Amniotic stem cell (primary cell): ENCODE data around the gene PLEKHG5.
"Not testable (repeated sequence)": the region's sequence is repeated elsewhere in the genome, so short reads cannot be mapped to it uniquely, and the experiment has no call there.

ENCODE experiments used
- DNase-seq: peaks from one replicate; lab custom pipeline; 2025; lab: John Stamatoyannopoulos, UW

The PLEKHG5 gene

DNA sequence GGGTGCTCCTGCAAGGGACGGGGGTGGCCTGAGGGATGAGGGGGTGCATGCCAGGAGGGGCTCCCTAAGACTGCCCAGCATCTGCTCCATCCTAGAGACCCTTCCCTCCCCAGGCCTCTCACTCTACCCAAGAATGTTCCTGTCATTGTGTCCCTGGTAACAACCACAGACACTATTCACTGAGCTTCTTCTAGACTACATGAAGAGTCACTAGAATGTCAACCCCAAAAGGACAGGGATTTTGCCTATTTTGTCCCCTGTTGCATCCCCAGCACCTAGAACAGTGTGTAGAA, 28.4 kb downstream of the PLEKHG5 start:
- no peak for DNase-seq

- DNase-seq, result no peak
Observed at GRCh38 chr1:6462412-6463119, 28.9 kb downstream of the PLEKHG5 start.

- no peak for DNase-seq
Observed at GRCh38 chr1:6461538-6462411, 29.7 kb downstream of the PLEKHG5 start.

- DNase-seq, result no peak
Observed at GRCh38 chr1:6461051-6461530, 30.4 kb downstream of the PLEKHG5 start.

DNA sequence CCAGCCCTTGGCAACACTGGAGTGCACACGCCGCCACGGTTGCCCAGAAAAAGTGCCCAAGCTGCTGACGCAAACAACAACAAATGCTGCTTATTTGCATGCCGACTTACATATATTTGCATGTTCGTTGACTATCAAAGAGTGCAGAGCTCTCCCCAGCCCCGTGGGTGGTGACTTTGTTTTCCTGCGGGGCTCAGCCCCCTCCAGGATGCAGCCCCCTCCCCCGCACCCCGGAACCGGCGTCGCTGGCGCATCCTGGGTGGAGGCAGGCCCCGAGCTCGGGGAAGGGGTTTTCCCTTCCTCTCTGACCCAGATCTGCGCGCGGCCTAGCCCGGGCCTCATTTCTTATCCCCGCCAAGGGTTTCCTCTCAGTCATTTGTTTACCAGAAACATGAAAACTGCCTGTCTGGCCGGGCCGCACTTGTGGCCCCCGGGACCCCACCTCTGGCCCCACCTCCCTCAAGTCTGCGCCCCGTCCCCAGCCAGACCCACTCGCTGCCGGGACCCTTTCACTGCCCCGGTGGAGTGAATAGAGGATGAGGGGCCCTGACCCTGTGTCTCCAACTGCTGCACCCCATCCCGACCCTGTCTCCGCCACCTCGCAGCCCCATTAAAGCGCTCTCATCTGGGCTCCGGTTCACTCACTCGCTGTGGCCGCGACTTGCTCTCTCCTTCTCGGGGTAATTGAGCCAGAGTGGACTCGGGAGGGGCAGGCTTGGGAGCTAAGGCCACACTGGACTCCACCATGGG, 31.0 kb downstream of the PLEKHG5 start:
- DNase-seq, result no peak

- no peak for DNase-seq
Observed at GRCh38 chr1:6459850-6460265, 31.6 kb downstream of the PLEKHG5 start.

GRCh38 chr1:6456800-6457466, 34.5 kb downstream of the PLEKHG5 start:
- DNase-seq, result no peak

DNA sequence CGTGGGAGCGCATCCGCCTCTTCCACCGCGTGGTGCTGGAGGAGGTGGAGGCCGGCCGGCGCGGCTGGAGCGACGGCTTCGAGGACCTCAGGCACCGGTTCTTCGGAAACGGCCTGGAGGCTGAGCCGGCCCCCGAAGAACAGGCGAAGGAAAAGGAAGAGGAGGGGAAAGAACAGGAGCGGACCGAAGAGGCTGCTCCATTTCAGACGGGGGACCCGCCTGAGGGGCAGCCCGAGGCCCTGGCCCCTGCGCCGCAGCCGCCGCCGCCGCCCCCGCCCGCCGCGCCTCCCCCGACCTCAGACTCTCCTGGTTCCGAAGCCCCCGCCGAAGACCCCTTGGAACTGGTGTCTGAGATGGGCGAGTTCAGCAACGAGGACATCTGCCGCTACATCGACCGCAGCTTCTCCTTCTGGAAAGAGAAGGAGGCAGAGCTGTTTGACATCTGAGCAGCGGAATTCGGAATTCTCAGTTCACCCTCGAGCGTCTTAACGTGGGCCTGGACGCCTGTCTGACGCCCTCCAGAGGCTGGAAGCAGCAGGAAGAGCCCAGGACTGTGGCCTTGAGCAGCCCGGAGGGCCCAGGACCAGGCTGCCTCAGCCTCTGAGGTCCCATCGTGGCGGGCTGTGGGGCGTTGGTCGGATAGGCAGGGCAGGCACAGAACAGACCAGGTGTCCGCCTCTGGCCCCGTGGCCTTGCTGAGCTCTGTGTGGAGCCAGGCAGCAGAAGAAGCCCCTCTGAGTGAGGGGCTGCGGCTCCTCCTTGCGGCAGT, 35.5 kb downstream of the PLEKHG5 start:
- DNase-seq, result not testable (repeated sequence)

- no peak for DNase-seq
Observed at GRCh38 chr1:6454856-6455751, 36.4 kb downstream of the PLEKHG5 start.

DNA sequence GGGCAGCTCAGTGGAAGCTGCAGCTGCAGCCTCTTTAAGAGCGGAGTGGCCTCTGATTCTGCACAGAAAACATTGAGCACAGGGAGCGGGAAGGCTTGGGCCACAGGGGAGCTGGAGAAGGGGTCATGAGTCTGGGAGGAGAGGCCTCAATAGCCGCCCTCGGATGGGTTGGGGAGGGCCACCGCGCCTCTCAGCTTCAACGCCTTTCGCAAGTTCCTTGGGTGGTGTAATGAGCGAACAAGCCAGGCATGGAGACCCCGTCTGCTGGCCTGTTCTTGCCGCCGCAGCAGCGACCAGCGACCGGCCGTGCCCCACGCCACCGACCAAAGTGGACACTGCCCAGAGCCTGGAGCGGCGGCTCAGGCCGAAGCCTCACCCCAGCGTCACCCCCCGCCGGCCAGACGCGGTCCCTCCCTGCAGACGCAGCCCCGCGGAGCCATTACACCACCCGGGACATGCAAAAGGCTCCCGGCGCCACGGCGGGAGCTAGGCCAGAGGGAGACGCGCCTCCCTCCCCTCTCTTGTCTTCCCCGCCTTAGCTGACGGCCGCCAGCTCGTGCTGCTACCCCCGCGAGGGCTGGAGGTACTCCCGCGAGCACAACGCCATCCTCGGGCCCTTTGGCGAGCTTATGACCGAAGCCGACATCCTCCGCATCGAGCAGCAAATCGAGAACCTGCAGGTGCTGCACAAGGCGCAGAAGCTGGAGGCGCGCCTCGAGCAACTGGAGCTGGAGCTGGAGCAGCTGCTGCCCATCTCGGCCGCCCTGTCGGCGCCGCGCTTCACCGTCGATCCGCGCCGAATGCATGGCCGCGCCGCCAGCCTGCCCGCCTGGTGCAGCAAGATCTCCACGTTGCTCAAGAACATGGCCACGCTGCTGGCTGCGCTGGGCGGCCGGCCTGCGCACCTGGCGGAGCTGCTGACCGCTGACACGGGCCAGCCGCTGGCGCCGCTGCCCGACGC, 37.3 kb downstream of the PLEKHG5 start:
- DNase-seq, result not testable (repeated sequence)

GRCh38 chr1:6450943-6451373, 40.5 kb downstream of the PLEKHG5 start:
- DNase-seq, result no peak

- DNase-seq, result not testable (repeated sequence)
Observed at GRCh38 chr1:6450486-6450885, 41.0 kb downstream of the PLEKHG5 start.

DNA sequence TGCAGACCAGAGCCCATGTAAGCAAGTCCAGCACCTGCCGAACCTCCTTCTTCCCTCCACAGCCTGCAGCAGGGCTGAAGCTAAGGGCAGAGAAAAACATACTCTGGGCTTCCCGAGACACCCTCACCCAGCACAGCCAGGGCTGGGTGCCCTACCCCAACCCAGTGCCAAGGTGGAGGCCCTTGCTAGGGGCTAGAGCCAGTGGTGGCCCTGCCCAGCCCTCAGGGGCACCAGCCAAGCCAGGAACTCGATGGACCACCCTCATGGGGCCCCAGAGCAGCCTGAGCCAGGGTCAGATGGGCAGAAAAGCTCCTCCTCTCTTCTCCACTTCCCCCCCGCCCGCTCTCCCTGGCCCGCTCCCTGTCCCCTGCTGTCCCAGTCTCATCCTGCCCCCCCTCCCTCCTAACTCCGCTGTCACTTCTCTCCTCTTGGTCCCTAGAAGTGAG, 41.4 kb downstream of the PLEKHG5 start:
- DNase-seq, result no peak

- no peak for DNase-seq
Observed at GRCh38 chr1:6448749-6449631, 42.5 kb downstream of the PLEKHG5 start.

GRCh38 chr1:6447818-6448748, 43.4 kb downstream of the PLEKHG5 start:
- no peak for DNase-seq

DNA sequence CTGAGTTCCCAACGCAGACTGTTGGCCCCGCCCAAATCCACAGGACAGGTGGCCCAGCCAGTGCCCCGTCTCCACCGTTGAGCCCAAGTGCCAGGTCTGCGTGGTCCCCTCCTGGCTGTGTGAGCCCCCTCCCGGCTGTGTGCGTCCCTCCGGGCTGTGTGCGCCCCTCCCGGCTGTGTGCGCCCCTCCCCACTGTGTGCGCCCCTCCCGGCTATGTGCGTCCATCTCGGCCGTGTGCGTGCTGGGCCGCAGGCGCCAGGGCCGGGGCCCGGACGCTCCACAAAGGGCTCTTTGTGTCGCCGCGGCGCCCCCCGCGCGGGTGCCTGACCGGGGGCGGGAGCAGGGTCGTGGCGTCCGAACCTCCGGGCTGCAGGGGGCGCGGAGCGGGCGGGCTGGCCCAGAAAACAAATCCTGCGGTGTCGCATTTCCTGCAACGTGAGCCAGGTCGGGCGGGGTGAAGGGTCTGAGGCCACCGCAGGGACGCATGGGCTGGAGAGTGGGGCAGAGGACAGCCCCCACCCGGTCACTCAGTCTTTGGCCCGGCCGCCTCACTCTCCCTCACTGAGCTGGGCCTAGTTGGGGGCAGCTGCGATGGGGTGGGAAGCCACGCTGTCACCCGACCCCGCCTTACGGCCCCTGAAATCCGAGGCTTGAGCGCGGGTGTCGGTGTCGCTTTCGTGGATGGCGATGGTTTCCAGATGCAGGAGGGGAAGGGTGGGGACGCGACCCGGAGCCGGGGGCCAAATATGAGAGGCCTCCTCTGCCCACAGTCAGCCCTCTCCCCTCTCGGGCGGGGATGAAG, 44.2 kb downstream of the PLEKHG5 start:
- no peak for DNase-seq
